HepG2 (cell line): ENCODE measurements around the gene ASB7. TPM values are rescaled to one million over a fixed set of nuclear protein-coding genes. Genes with fewer than 3 reads are reported as not detected.

Experiments used
- ATAC-seq: fragments of 200-7000 bp; cut with Tn5 transposase; 3 replicates; pipeline ENCODE4 v1.9.1; 2020; ENCODE audit warnings: mild to moderate bottlenecking, moderate library complexity
- BruUV-seq: library from RNA; stranded (reverse); fragments of 400-500 nt; replicated peaks from 2 replicates; lab custom pipeline; 2021; lab: Mats Ljungman, UMichigan
- CTCF ChIA-PET: fragments of 300-600 bp; formaldehyde crosslinking; extraction: SDS; loops from one replicate; lab custom pipeline; 2021; ENCODE audit warnings: low total read pairs, inconsistent platforms, low intra/inter-chr PET ratio; lab: Yijun Ruan, JAX
- POLR2A ChIA-PET: fragments of 350-600 bp; sonication (Branson Sonifier 250); formaldehyde crosslinking; loops from one replicate; lab custom pipeline; 2020; ENCODE audit warnings: antibody characterized with exemption, inconsistent platforms; lab: Yijun Ruan, JAX
- DNase-seq: peaks from one replicate; pipeline ENCODE4 v3.0.0-alpha.2; 2015; ENCODE audit warnings: low spot score
- FAIRE-seq: peaks from 3 replicates; lab custom pipeline; 2011; peaks lifted over from hg19 to GRCh38; lab: Jason Lieb, UNC
- H2AFZ ChIP-seq: one replicate; pipeline ENCODE4 v1.6.1; 2011; ENCODE audit warnings: low read length, inconsistent platforms
- H3K27ac ChIP-seq: fragments of 300-600 bp; 3 replicates; pipeline ENCODE4 v1.8.0; 2011; ENCODE audit warnings: mixed run types, mild to moderate bottlenecking, mixed read lengths, low read length, inconsistent platforms; ENCODE audit not compliant: insufficient read depth; ENCODE audit errors: extremely low read length
- H3K27me3 ChIP-seq, 2 experiments: fragments of 200-600 bp in 1 of 2; 2 replicates in 1 of 2; 3 replicates in 1 of 2; pipeline versions ENCODE4 v1.6.0 to v1.8.0; 2011; ENCODE audit warnings: low read length in 2 of 2, mild to moderate bottlenecking in 2 of 2, moderate library complexity in 2 of 2, inconsistent platforms in 1 of 2; ENCODE audit not compliant: insufficient read depth in 2 of 2, control insufficient read depth in 1 of 2
- H3K36me3 ChIP-seq, 2 experiments: fragments of 200-600 bp in 1 of 2; replicated peaks in 1 of 2; 2 replicates in 1 of 2; 3 replicates in 1 of 2; pipeline versions ENCODE4 v1.5.1 to v1.8.0; 2011; ENCODE audit warnings: low read length in 2 of 2, inconsistent platforms in 1 of 2; ENCODE audit not compliant: insufficient read depth in 2 of 2, control insufficient read depth in 1 of 2
- H3K4me1 ChIP-seq: 2 replicates; pipeline ENCODE4 v1.5.1; 2012; ENCODE audit warnings: low read length, inconsistent platforms; ENCODE audit not compliant: insufficient read depth
- H3K4me2 ChIP-seq: 2 replicates; pipeline ENCODE4 v1.6.0; 2011; ENCODE audit warnings: low read depth, low read length, inconsistent platforms
- H3K4me3 ChIP-seq, 3 experiments: fragments of 200-600 bp in 1 of 3; sonication (generic), shearing (Covaris generic) in 1 of 3; replicated peaks in 1 of 3; 2 replicates each; pipeline ENCODE4 v1.5.1; 2011 to 2016; ENCODE audit warnings: low read length in 3 of 3, inconsistent platforms in 2 of 3, low read depth in 2 of 3, mild to moderate bottlenecking in 2 of 3, control low read depth in 1 of 3, mixed read lengths in 1 of 3; ENCODE audit not compliant: insufficient read depth in 1 of 3
- H3K79me2 ChIP-seq: one replicate; pipeline ENCODE4 v1.6.1; 2011; ENCODE audit warnings: low read length, inconsistent platforms; ENCODE audit not compliant: insufficient read depth
- H3K9ac ChIP-seq: 2 replicates; pipeline ENCODE4 v1.6.0; 2011; ENCODE audit warnings: mild to moderate bottlenecking, low read depth, low read length, inconsistent platforms; ENCODE audit not compliant: insufficient read depth
- H3K9me3 ChIP-seq: 2 replicates; pipeline ENCODE4 v1.5.1; 2012; ENCODE audit warnings: mild to moderate bottlenecking, low read length
- H4K20me1 ChIP-seq: 2 replicates; pipeline ENCODE4 v1.6.0; 2011; ENCODE audit warnings: inconsistent platforms, mild to moderate bottlenecking, low read length, moderate library complexity; ENCODE audit not compliant: insufficient read depth
- FOSL1 ChIP-seq: sonication (generic); formaldehyde crosslinking; IDR thresholded peaks from 2 replicates; pipeline ENCODE4 v1.9.0; 2021; ENCODE audit warnings: missing genetic modification reagents, borderline replicate concordance
- HOXA3 ChIP-seq: sonication (generic); formaldehyde crosslinking; IDR thresholded peaks from 2 replicates; pipeline ENCODE4 v1.5.0; 2020; ENCODE audit warnings: missing genetic modification reagents
- KLF15 ChIP-seq: sonication (generic); formaldehyde crosslinking; IDR thresholded peaks from 2 replicates; pipeline ENCODE4 v1.8.1; 2023; ENCODE audit warnings: borderline replicate concordance, mild to moderate bottlenecking, inconsistent platforms, missing genetic modification reagents, mixed read lengths
- MAX ChIP-seq: IDR thresholded peaks from 2 replicates; pipeline ENCODE4 v1.6.1; 2012; ENCODE audit warnings: inconsistent platforms
- MIER2 ChIP-seq: IDR thresholded peaks from 2 replicates; pipeline ENCODE4 v1.6.1; 2016; ENCODE audit warnings: missing biosample characterization, missing genetic modification reagents
- MXI1 ChIP-seq: IDR thresholded peaks from 3 replicates; pipeline ENCODE4 v1.6.1; 2012; ENCODE audit warnings: low read depth, low read length, inconsistent platforms, borderline replicate concordance
- PRDM4 ChIP-seq: sonication (generic); formaldehyde crosslinking; IDR thresholded peaks from 2 replicates; pipeline ENCODE4 v1.9.0; 2021; ENCODE audit warnings: missing genetic modification reagents, borderline replicate concordance
- RFX5 ChIP-seq: IDR thresholded peaks from 2 replicates; pipeline ENCODE4 v1.6.1; 2011; ENCODE audit warnings: low read depth, low read length, improper control_type of control experiment
- SUZ12 ChIP-seq: fragments of 150-350 bp; IDR thresholded peaks from 2 replicates; pipeline ENCODE4 v1.6.1; 2014; ENCODE audit warnings: low read depth, low read length
- USF2 ChIP-seq, 2 experiments: sonication (generic) in 1 of 2; formaldehyde crosslinking in 1 of 2; IDR thresholded peaks; 2 replicates each; pipeline versions ENCODE4 v1.5.1 to v1.6.1; 2011 to 2020; ENCODE audit warnings: borderline replicate concordance in 1 of 2, low read depth in 1 of 2, low read length in 1 of 2, mild to moderate bottlenecking in 1 of 2, missing genetic modification reagents in 1 of 2, moderate library complexity in 1 of 2
- ZBTB42 ChIP-seq: sonication (generic); formaldehyde crosslinking; IDR thresholded peaks from 2 replicates; pipeline ENCODE4 v1.5.0; 2020; ENCODE audit warnings: mild to moderate bottlenecking, missing genetic modification reagents
- WGBS: methylation state at CpG from one replicate; pipeline ENCODE4 v1.1.6; 2017; ENCODE audit warnings: low lambda C conversion rate; 5-methylcytosine and 5-hydroxymethylcytosine counted together
- in situ Hi-C: cut with HindIII; loops from 2 replicates; pipeline ENCODE4 v1.10.0; 2017; ENCODE audit warnings: low pct_unique_long_range_greater_than_20kb; ENCODE audit not compliant: extremely low pct_ligation_motif_present
- intact Hi-C: fragments of 100-400 bp; cut with micrococcal nuclease; formaldehyde crosslinking; loops from one replicate; pipeline ENCODE4 v1.10.0; 2022; ENCODE audit not compliant: unreplicated experiment
- polyA plus RNA-seq, 8 experiments: library from polyadenylated mRNA; depleted of rRNA in 3 of 8; stranded (reverse) in 7 of 8; unstranded in 1 of 8; fragments of >200 nt; fragmentation: Illumina TruSeq in 4 of 8; extraction: Trizol in 4 of 8; gene quantifications; 2 replicates each; pipeline versions ENCODE4 v1.2.1 to v1.2.3, GENCODE V29; 2011 to 2016; ENCODE audit warnings: low read depth in 4 of 8, missing spikeins in 1 of 8, mixed read lengths in 1 of 8; ENCODE audit not compliant: insufficient read depth in 1 of 8
- total RNA-seq, 5 experiments: library from RNA; depleted of rRNA; stranded (reverse); fragments of >200 nt; fragmentation: Illumina TruSeq; extraction: Trizol; gene quantifications; 2 replicates each; pipeline ENCODE4 v1.2.3, GENCODE V29; 2016; ENCODE audit warnings: low read depth in 1 of 5

ASB7 gene
- total and polyA plus RNA-seq, 2 of the 13 experiments (the other 11 are each of a cell fraction or from before 2014, with no cell fraction given): 7.7 to 12.1 TPM

GRCh38 chr15:100598655-100599054 lies 3.7 kb upstream of the ASB7 start:
- Histone ChIP-seq H4K20me1 (no peaks in the 10 kb centered on the region), H3K9me3 (no peaks in the 10 kb centered on the region), H3K27ac (no peak overlapping the region), H3K36me3 (no peaks in the 10 kb centered on the region), H3K4me3 (no peak overlapping the region), H2AFZ (no peak overlapping the region), H3K9ac (no peak overlapping the region), H3K4me1 (peaks cover 28% of the 10 kb centered on the region), H3K4me2 (no peak overlapping the region), H3K27me3 (no peaks in the 10 kb centered on the region; a peak in 1 of 5 replicates), H3K79me2 (peaks cover 59% of the 10 kb centered on the region)
- in situ Hi-C loops: no loop called here
- WGBS: 100% methylated on average over 1 of the region's 1 CpG
- ATAC-seq (no peak), DNase-seq (no peak), FAIRE-seq (no peak)
- intact Hi-C loops: no loop called here
- ChIA-PET CTCF (no interaction called here), POLR2A (no interaction called here)
- TF ChIP-seq FOSL1 (no peak), MIER2 (CRISPR knock-in tag) (no peak), ZBTB42 (CRISPR knock-in tag) (no peak)
- no TSS peak for BruUV-seq

- H2AFZ ChIP-seq: peak overlapping the region; percentile 9
- intact Hi-C loops: no loop called here
- H3K9ac ChIP-seq: peak overlapping the region; percentile 82
- H3K4me3 ChIP-seq: peak overlapping the region; percentile 69 to 99 (median 85)
- no peaks in the 10 kb centered on the region for H3K9me3 ChIP-seq
- H3K4me2 ChIP-seq: peak overlapping the region; percentile 94
- H3K27me3 ChIP-seq: no peaks in the 10 kb centered on the region; a peak in 1 of 5 replicates
- 1% methylated on average over 10 of the region's 10 CpGs for WGBS
- H3K36me3 ChIP-seq: peaks cover 0 to 11% of the 10 kb centered on the region in 2 experiments; a peak in 2 of 5 replicates
- peak; percentile 5; the same call in 2 of the 3 replicates for ATAC-seq
- H3K27ac ChIP-seq: peak overlapping the region; percentile 59
- FAIRE-seq: no peak
- CTCF ChIA-PET: no interaction called here
- in situ Hi-C loops: loop anchor here (10.0 kb wide), 1 partner anchor 246 kb away; no protein-coding TSS in a partner anchor
- no peaks in the 10 kb centered on the region for H4K20me1 ChIP-seq
- TF ChIP-seq USF2 (IDR thresholded peaks at IDR 0.05; ENCODE audit: low read depth, low read length) (peak; percentile 59; the same call in 1 of the 2 replicates), USF2 (CRISPR knock-in tag; IDR thresholded peaks at IDR 0.05; ENCODE audit: borderline replicate concordance) (peak; percentile 34; the same call in 1 of the 2 replicates), PRDM4 (CRISPR knock-in tag) (no peak), RFX5 (peak; percentile 25; the same call in 1 of the 2 replicates), HOXA3 (CRISPR knock-in tag) (no peak), MAX (peak; percentile 46; the same call in 1 of the 2 replicates), KLF15 (CRISPR knock-in tag) (no peak), MXI1 (peak; percentile 38; the same call in 1 of the 3 replicates), SUZ12 (no peak)
- TF ChIP-seq, all 625 proteins: peak for 4
- Histone ChIP-seq H3K4me1 (peaks cover 53% of the 10 kb centered on the region), H3K79me2 (peaks cover 76% of the 10 kb centered on the region)
- DNase-seq: no peak
- BruUV-seq: no TSS peak
- POLR2A ChIA-PET: interaction anchor here (1.2 kb wide), 1 partner anchor 9 kb away, joined by 4 read pairs; no protein-coding TSS in a partner anchor
These were observed 1.2 kb upstream of the ASB7 start for GRCh38 chr15:100601163-100601562.
